H9 (cell line): ENCODE data around the gene EFCC1. TPM values are rescaled to one million over a fixed set of nuclear protein-coding genes. Genes with fewer than 3 reads are reported as not detected.

Experiments
- DNase-seq: peaks from one replicate; pipeline ENCODE4 v3.0.0-alpha.2; 2017
- H2AFZ ChIP-seq: one replicate; pipeline ENCODE4 v1.6.1; 2013; ENCODE audit warnings: mild to moderate bottlenecking, low read length, control low read depth, moderate library complexity
- H2AK5ac ChIP-seq: 2 replicates; pipeline ENCODE4 v1.6.1; 2013; ENCODE audit warnings: low read length, control low read depth, mixed read lengths; ENCODE audit not compliant: insufficient read length
- H2BK120ac ChIP-seq: one replicate; pipeline ENCODE4 v1.6.1; 2013; ENCODE audit warnings: low read depth, mild to moderate bottlenecking, low read length, control low read depth, inconsistent platforms; ENCODE audit not compliant: poor library complexity, severe bottlenecking
- H2BK12ac ChIP-seq: 2 replicates; pipeline ENCODE4 v1.6.1; 2013; ENCODE audit warnings: low read length, control low read depth, mixed read lengths, low read depth; ENCODE audit not compliant: insufficient read length
- H2BK15ac ChIP-seq: 2 replicates; pipeline ENCODE4 v1.6.1; 2013; ENCODE audit warnings: low read depth, low read length, control low read depth
- H2BK20ac ChIP-seq: one replicate; pipeline ENCODE4 v1.6.1; 2013; ENCODE audit warnings: low read depth, mild to moderate bottlenecking, low read length, control low read depth, inconsistent platforms; ENCODE audit not compliant: poor library complexity, severe bottlenecking
- H2BK5ac ChIP-seq: 2 replicates; pipeline ENCODE4 v1.6.1; 2013; ENCODE audit warnings: low read length, control low read depth, mixed read lengths; ENCODE audit not compliant: insufficient read length
- H3K14ac ChIP-seq: 2 replicates; pipeline ENCODE4 v1.6.1; 2013; ENCODE audit warnings: low read length, control low read depth; ENCODE audit not compliant: insufficient read depth
- H3K18ac ChIP-seq: 2 replicates; pipeline ENCODE4 v1.6.1; 2013; ENCODE audit warnings: low read depth, mild to moderate bottlenecking, mixed read lengths, low read length, control low read depth; ENCODE audit not compliant: insufficient read length
- H3K23ac ChIP-seq: 2 replicates; pipeline ENCODE4 v1.6.1; 2013; ENCODE audit warnings: low read length, control low read depth, mixed read lengths, low read depth; ENCODE audit not compliant: insufficient read length
- H3K23me2 ChIP-seq: 2 replicates; pipeline ENCODE4 v1.6.1; 2013; ENCODE audit warnings: low read depth, mild to moderate bottlenecking, mixed read lengths, low read length, control low read depth; ENCODE audit not compliant: insufficient read length, poor library complexity, severe bottlenecking
- H3K27ac ChIP-seq: 2 replicates; pipeline ENCODE4 v1.5.1; 2013; ENCODE audit warnings: low read length, control low read depth, mixed read lengths, low read depth; ENCODE audit not compliant: insufficient read length
- H3K27me3 ChIP-seq: 2 replicates; pipeline ENCODE4 v1.6.1; 2013; ENCODE audit warnings: low read length, control low read depth, inconsistent platforms; ENCODE audit not compliant: insufficient read depth
- H3K4ac ChIP-seq: 2 replicates; pipeline ENCODE4 v1.6.1; 2013; ENCODE audit warnings: low read depth, mild to moderate bottlenecking, control low read depth, inconsistent platforms, low read length, moderate library complexity
- H3K4me1 ChIP-seq: 2 replicates; pipeline ENCODE4 v1.6.1; 2013; ENCODE audit warnings: low read length, control low read depth, inconsistent platforms; ENCODE audit not compliant: insufficient read depth
- H3K4me2 ChIP-seq: 2 replicates; pipeline ENCODE4 v1.6.1; 2013; ENCODE audit warnings: low read length, control low read depth, mixed read lengths; ENCODE audit not compliant: insufficient read length, insufficient read depth
- H3K56ac ChIP-seq: 2 replicates; pipeline ENCODE4 v1.6.1; 2013; ENCODE audit warnings: low read depth, mild to moderate bottlenecking, mixed read lengths, low read length, control low read depth; ENCODE audit not compliant: insufficient read length
- H3K79me1 ChIP-seq: 2 replicates; pipeline ENCODE4 v1.6.1; 2013; ENCODE audit warnings: low read depth, mild to moderate bottlenecking, moderate library complexity, low read length, control low read depth, inconsistent platforms; ENCODE audit not compliant: insufficient read depth, poor library complexity, severe bottlenecking
- H3K79me2 ChIP-seq: 2 replicates; pipeline ENCODE4 v1.6.1; 2013; ENCODE audit warnings: low read length, control low read depth, inconsistent platforms; ENCODE audit not compliant: insufficient read depth
- H3K9ac ChIP-seq: 2 replicates; pipeline ENCODE4 v1.6.1; 2013; ENCODE audit warnings: low read length, control low read depth, mixed read lengths; ENCODE audit not compliant: insufficient read length; ENCODE audit errors: extremely low read depth
- H3K9me3 ChIP-seq: one replicate; pipeline ENCODE4 v1.6.1; 2013; ENCODE audit warnings: low read depth, low read length, inconsistent platforms; ENCODE audit not compliant: control insufficient read depth
- H3T11ph ChIP-seq: one replicate; pipeline ENCODE4 v1.6.1; 2013; ENCODE audit warnings: mild to moderate bottlenecking, low read length, control low read depth, inconsistent platforms
- H4K20me1 ChIP-seq: one replicate; pipeline ENCODE4 v1.6.1; 2013; ENCODE audit not compliant: control insufficient read depth, insufficient read length, insufficient read depth
- H4K5ac ChIP-seq: 2 replicates; pipeline ENCODE4 v1.6.1; 2013; ENCODE audit warnings: low read depth, mild to moderate bottlenecking, mixed read lengths, low read length, control low read depth; ENCODE audit not compliant: insufficient read length
- H4K8ac ChIP-seq: replicated peaks from 2 replicates; pipeline ENCODE4 v1.6.1; 2013; ENCODE audit warnings: low read length, control low read depth, mixed read lengths, low read depth; ENCODE audit not compliant: insufficient read length
- H4K91ac ChIP-seq: 2 replicates; pipeline ENCODE4 v1.6.1; 2013; ENCODE audit warnings: low read depth, mild to moderate bottlenecking, moderate library complexity, mixed read lengths, low read length, control low read depth; ENCODE audit not compliant: insufficient read length
- H3K27ac Mint-ChIP-seq, 3 experiments: 2 replicates in 2 of 3; 3 replicates in 1 of 3; pipeline ENCODE4 v1.8.0; 2020 to 2021; ENCODE audit warnings: mixed read lengths in 3 of 3, mild to moderate bottlenecking in 1 of 3, moderate library complexity in 1 of 3
- H3K27me3 Mint-ChIP-seq: 2 replicates; pipeline ENCODE4 v1.8.0; 2021; ENCODE audit warnings: low read depth, mild to moderate bottlenecking, moderate library complexity, mixed read lengths
- H3K36me3 Mint-ChIP-seq, 3 experiments: 2 replicates in 2 of 3; 3 replicates in 1 of 3; pipeline ENCODE4 v1.8.0; 2020 to 2021; ENCODE audit warnings: low read depth in 3 of 3, mixed read lengths in 3 of 3; ENCODE audit not compliant: insufficient read depth in 1 of 3
- H3K4me1 Mint-ChIP-seq, 2 experiments: 2 replicates each; pipeline ENCODE4 v1.8.0; 2020; ENCODE audit warnings: mixed read lengths in 2 of 2
- H3K4me3 Mint-ChIP-seq, 2 experiments: 2 replicates in 1 of 2; 3 replicates in 1 of 2; pipeline ENCODE4 v1.8.0; 2020 to 2021; ENCODE audit warnings: mild to moderate bottlenecking in 2 of 2, mixed read lengths in 2 of 2, moderate library complexity in 1 of 2
- H3K9me3 Mint-ChIP-seq, 2 experiments: 2 replicates in 1 of 2; 3 replicates in 1 of 2; pipeline ENCODE4 v1.8.0; 2020; ENCODE audit warnings: mild to moderate bottlenecking in 2 of 2, mixed read lengths in 2 of 2, moderate library complexity in 1 of 2
- WGBS: extraction: QIAGEN DNeasy Blood & Tissue Kit; methylation state at CpG from one replicate; pipeline ENCODE4 v1.1.7; 2013; ENCODE audit warnings: missing lambda C conversion rate, low lambda C conversion rate, mixed read lengths; ENCODE audit not compliant: insufficient read length; ENCODE audit errors: extremely low coverage; 5-methylcytosine and 5-hydroxymethylcytosine counted together
- total RNA-seq: library from RNA; stranded (reverse); gene quantifications from 2 replicates; pipeline ENCODE4 v1.2.1, GENCODE V29; 2021
- TF ChIP-seq, protein P1 (sequence below): fragments of 200-600 bp; sonication (generic); conservative IDR thresholded peaks from 3 replicates; pipeline ENCODE4 v1.8.0; 2021; ENCODE audit warnings: antibody characterized with exemption, mild to moderate bottlenecking

The EFCC1 gene
- total RNA-seq, 1 experiment from 2014 or later = 0.09 TPM

DNA sequence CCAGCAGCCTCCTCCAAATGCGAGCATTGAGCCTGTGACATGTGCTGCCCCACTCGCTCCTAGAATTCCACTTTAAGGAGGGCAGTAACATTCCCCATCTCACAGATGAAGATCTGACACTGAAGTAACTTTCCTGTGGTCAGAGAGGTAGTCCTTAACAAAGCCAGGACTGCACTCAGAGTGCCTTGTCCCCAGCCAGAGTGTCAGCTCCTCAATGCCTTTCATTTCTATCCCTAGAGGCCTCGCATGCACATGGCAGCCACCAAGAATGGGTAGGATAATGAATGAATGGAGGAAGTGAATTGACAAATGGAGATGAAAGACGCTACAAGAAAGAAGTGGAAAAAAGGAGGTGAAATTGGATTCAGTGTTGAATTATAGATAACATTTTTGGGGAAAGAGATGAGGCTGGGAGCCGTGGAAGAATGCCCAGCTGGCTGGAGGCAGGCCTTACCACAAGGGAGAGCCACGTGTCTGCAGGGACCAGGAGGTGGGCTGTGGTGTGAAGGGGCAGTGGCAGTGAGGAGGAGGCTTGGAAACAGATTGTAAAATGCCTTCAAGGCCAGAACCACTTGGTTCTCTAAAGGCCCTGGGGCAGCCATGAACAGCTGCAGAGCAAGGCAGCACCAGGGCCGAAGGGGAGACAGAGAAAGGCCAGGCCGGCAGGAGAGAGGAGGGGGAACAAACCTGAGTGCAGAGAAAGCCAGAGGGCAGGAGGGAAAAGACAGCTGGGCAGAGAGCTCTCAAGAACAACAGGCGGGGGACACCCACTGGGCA is 17.6 kb upstream of the EFCC1 start:
- Mint-ChIP-seq H3K4me1 (peaks cover 9 to 14% of the 10 kb centered on the region in 2 experiments; a peak in 3 of 4 replicates), H3K36me3 (no peaks in the 10 kb centered on the region), H3K9me3 (no peaks in the 10 kb centered on the region), H3K27me3 (peaks cover 8% of the 10 kb centered on the region), H3K27ac (peak overlapping the region in 2 of 3 experiments; percentile 0 to 11; a peak in 2 of 7 replicates), H3K4me3 (no peak overlapping the region)
- H3K23me2 ChIP-seq = no peaks in the 10 kb centered on the region
- no peak overlapping the region for H3K4me2 ChIP-seq
- H3K9me3 ChIP-seq = no peaks in the 10 kb centered on the region
- no peak overlapping the region for H2BK120ac ChIP-seq
- no peak overlapping the region for H3K27ac ChIP-seq
- TF ChIP-seq, protein P1, sequence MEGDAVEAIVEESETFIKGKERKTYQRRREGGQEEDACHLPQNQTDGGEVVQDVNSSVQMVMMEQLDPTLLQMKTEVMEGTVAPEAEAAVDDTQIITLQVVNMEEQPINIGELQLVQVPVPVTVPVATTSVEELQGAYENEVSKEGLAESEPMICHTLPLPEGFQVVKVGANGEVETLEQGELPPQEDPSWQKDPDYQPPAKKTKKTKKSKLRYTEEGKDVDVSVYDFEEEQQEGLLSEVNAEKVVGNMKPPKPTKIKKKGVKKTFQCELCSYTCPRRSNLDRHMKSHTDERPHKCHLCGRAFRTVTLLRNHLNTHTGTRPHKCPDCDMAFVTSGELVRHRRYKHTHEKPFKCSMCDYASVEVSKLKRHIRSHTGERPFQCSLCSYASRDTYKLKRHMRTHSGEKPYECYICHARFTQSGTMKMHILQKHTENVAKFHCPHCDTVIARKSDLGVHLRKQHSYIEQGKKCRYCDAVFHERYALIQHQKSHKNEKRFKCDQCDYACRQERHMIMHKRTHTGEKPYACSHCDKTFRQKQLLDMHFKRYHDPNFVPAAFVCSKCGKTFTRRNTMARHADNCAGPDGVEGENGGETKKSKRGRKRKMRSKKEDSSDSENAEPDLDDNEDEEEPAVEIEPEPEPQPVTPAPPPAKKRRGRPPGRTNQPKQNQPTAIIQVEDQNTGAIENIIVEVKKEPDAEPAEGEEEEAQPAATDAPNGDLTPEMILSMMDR = no peak
- WGBS = no CpG with 5 or more reads among the region's 9 CpGs
- no peak overlapping the region for H2BK15ac ChIP-seq
- H3K14ac ChIP-seq = no peak overlapping the region
- no peak overlapping the region for H4K8ac ChIP-seq
- H3K27me3 ChIP-seq = no peaks in the 10 kb centered on the region
- H3K9ac ChIP-seq = no peak overlapping the region
- no peaks in the 10 kb centered on the region for H3K4me1 ChIP-seq
- H2AK5ac ChIP-seq = no peak overlapping the region
- no peak overlapping the region for H4K5ac ChIP-seq
- no peak overlapping the region for H3T11ph ChIP-seq
- H3K4ac ChIP-seq = no peak overlapping the region
- no peak for DNase-seq
- no peaks in the 10 kb centered on the region for H3K79me2 ChIP-seq
- H3K23ac ChIP-seq = no peak overlapping the region
- no peak overlapping the region for H4K91ac ChIP-seq
- no peak overlapping the region for H2BK20ac ChIP-seq
- H3K79me1 ChIP-seq = no peaks in the 10 kb centered on the region
- no peak overlapping the region for H2AFZ ChIP-seq
- H2BK12ac ChIP-seq = no peak overlapping the region
- no peak overlapping the region for H2BK5ac ChIP-seq
- H3K18ac ChIP-seq = no peak overlapping the region
- H3K56ac ChIP-seq = no peak overlapping the region
- no peaks in the 10 kb centered on the region for H4K20me1 ChIP-seq
